Measurements from ENCODE around the gene FAM107A. TPM values are rescaled to one million over a fixed set of nuclear protein-coding genes. Genes with fewer than 3 reads are reported as not detected.

The FAM107A gene
- total and polyA plus RNA-seq, 2 of the 13 experiments (the other 11 are each of a cell fraction or from before 2014, with no cell fraction given): not detected

GRCh38 chr3:58526515-58526957, 50.7 kb downstream of the FAM107A start (continued):
- TF ChIP-seq PRDM15 (CRISPR knock-in tag; IDR thresholded peaks at IDR 0.05) (peak; percentile 99), ZNF260 (CRISPR knock-in tag; IDR thresholded peaks at IDR 0.05; ENCODE audit: borderline replicate concordance, low read depth) (no peak), IRF2 (CRISPR knock-in tag; IDR thresholded peaks at IDR 0.05) (peak; percentile 47; the same call in 1 of the 2 replicates), DNMT1 (CRISPR knock-in tag; IDR thresholded peaks at IDR 0.05) (no peak), ZNF124 (CRISPR knock-in tag; IDR thresholded peaks at IDR 0.05) (0 out of 2 replicates have a peak, but pooled peaks have one; percentile 48), ZNF282 (IDR thresholded peaks at IDR 0.05; ENCODE audit: partially characterized antibody) (no peak), TBP (CRISPR knock-in tag; IDR thresholded peaks at IDR 0.05) (no peak), AKAP8 (CRISPR knock-in tag; IDR thresholded peaks at IDR 0.05) (no peak), SRF (IDR thresholded peaks at IDR 0.05; ENCODE audit: low read depth, low read length) (0 out of 2 replicates have a peak, but pooled peaks have one; percentile 32), ARHGAP35 (CRISPR knock-in tag; IDR thresholded peaks at IDR 0.05; ENCODE audit: borderline replicate concordance) (no peak), ZFP82 (CRISPR knock-in tag; IDR thresholded peaks at IDR 0.05; ENCODE audit: borderline replicate concordance) (no peak), ZNF329 (CRISPR knock-in tag; IDR thresholded peaks at IDR 0.05; ENCODE audit: low read depth) (no peak), ZNF510 (CRISPR knock-in tag; IDR thresholded peaks at IDR 0.05; ENCODE audit: low read depth) (no peak)

Data from HepG2 (cell line).